Prostate gland (tissue), 2 donors: ENCODE data around the gene NIT1.

Experiments used
- POLR2A ChIP-seq: fragments of 450-650 bp; IDR thresholded peaks from one replicate; pipeline ENCODE4 v1.6.1; 2016; ENCODE audit warnings: antibody characterized with exemption, mild to moderate bottlenecking
- TF ChIP-seq, protein P1 (sequence below), 4 experiments: fragments of 200-600 bp in 2 of 4; fragments of 450-650 bp in 2 of 4; sonication (generic) in 2 of 4; IDR thresholded peaks; 1 replicate in 3 of 4; 2 replicates in 1 of 4; pipeline ENCODE4 v1.5.1; 2016 to 2019; ENCODE audit warnings: antibody characterized with exemption in 4 of 4, mild to moderate bottlenecking in 2 of 4, moderate library complexity in 2 of 4

DNA sequence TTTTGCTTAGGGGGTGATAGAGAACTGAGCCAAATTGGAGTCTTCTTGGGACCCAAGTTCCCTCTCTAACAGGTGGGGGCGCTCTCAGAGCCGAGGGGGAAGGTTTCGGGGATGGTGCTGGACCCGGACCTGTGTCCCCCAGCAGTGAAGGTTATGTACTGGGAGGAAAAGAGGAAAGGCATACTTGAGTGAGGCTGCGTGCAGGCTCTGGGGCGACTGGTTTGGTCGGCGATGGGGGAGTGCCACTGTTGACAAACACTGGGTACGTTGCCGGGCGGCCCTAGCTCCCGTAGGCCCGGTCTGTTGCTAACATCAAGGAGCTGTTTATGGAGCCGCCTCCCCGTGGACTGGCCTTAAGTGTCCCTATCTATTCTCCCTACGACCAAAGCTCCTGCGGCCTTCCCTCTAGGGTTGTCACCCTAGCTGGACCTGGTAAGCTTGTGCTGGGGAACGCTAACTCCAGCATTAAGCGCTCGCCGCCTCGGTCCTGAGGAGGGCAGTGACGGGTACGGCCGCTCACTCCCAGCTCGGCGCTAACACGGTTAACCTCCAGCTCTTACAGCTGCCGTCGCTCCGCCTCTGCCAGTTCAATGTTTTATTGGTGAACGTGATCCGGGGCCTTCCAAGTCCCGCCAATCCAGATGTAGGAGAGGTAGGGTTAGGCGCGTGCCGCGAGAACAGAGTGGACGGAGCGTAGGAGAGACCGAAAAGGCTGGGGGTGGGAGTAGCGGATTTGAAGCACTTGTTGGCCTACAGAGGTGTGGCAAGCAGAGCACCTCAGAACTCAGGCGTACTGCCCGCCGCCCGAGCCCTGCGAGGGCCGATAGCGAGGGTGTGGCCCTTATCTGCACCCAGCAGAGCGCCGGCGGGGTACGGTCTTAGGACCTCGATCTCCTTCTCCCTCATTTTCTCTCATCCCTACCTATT, 48.1 kb downstream of the NIT1 start, which contains the start of gene PPOX:
- TF ChIP-seq, protein P1, sequence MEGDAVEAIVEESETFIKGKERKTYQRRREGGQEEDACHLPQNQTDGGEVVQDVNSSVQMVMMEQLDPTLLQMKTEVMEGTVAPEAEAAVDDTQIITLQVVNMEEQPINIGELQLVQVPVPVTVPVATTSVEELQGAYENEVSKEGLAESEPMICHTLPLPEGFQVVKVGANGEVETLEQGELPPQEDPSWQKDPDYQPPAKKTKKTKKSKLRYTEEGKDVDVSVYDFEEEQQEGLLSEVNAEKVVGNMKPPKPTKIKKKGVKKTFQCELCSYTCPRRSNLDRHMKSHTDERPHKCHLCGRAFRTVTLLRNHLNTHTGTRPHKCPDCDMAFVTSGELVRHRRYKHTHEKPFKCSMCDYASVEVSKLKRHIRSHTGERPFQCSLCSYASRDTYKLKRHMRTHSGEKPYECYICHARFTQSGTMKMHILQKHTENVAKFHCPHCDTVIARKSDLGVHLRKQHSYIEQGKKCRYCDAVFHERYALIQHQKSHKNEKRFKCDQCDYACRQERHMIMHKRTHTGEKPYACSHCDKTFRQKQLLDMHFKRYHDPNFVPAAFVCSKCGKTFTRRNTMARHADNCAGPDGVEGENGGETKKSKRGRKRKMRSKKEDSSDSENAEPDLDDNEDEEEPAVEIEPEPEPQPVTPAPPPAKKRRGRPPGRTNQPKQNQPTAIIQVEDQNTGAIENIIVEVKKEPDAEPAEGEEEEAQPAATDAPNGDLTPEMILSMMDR (IDR thresholded peaks at IDR 0.05) = peak in 2 of 4 experiments; percentile 34 to 44
- TF ChIP-seq POLR2A = peak; percentile 38
